ENCODE measurements around the gene MTHFD1L.

Gene MTHFD1L

GRCh38 chr6:151007922-151008321, 142.4 kb downstream of the MTHFD1L start:
- Histone ChIP-seq H3K9me3 (ENCODE audit: low read depth, low read length) (no peaks in the 10 kb centered on the region), H3K36me3 (ENCODE audit: insufficient read depth, low read length) (no peaks in the 10 kb centered on the region), H3K9ac (ENCODE audit: insufficient read length) (no peak overlapping the region), H3K4me3 (no peak overlapping the region), H3K27ac (no peak overlapping the region)
- no peak for TF ChIP-seq POLR2AphosphoS5 (IDR thresholded peaks at IDR 0.05; ENCODE audit: borderline replicate concordance, low read depth, low read length)
- TF ChIP-seq FOXP2 (optimal IDR thresholded peaks at IDR 0.05; ENCODE audit: control extremely low read depth, extremely low read length, insufficient read depth), result no peak
- TF ChIP-seq EZH2 (IDR thresholded peaks at IDR 0.05), result no peak
- DNase-seq (ENCODE audit: low read depth, low spot score), result no peak

- DNase-seq (ENCODE audit: low read depth, low spot score), result no peak
- TF ChIP-seq POLR2AphosphoS5 (IDR thresholded peaks at IDR 0.05; ENCODE audit: borderline replicate concordance, low read depth, low read length), result no peak
- TF ChIP-seq EZH2 (IDR thresholded peaks at IDR 0.05), result no peak
- TF ChIP-seq FOXP2 (optimal IDR thresholded peaks at IDR 0.05; ENCODE audit: control extremely low read depth, extremely low read length, insufficient read depth), result no peak
- H3K9me3 ChIP-seq (ENCODE audit: low read depth, low read length), result no peaks in the 10 kb centered on the region
- H3K27ac ChIP-seq, result no peak overlapping the region
- no peak overlapping the region for H3K9ac ChIP-seq (ENCODE audit: insufficient read length)
- no peaks in the 10 kb centered on the region for H3K36me3 ChIP-seq (ENCODE audit: insufficient read depth, low read length)
- H3K4me3 ChIP-seq, result no peak overlapping the region
These were observed 142.9 kb downstream of the MTHFD1L start for GRCh38 chr6:151008425-151008824.

DNA sequence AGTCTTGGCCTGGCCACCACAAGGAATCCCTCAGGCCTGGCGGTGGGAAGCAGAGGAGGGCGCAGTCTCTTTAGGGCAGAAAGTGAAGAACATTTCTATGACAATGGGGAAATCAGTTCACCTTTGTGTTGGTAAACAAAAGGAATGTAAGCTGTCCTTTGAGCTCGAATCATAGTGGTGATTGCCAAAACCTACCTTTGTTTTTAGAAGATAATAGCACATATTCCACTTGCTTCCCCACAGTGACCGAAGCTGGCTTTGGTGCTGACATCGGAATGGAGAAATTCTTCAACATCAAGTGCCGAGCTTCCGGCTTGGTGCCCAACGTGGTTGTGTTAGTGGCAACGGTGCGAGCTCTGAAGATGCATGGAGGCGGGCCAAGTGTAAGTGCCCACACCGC, 144.1 kb downstream of the MTHFD1L start:
- Histone ChIP-seq H3K9ac (ENCODE audit: insufficient read length) (no peak overlapping the region), H3K9me3 (ENCODE audit: low read depth, low read length) (no peaks in the 10 kb centered on the region), H3K4me3 (no peak overlapping the region), H3K36me3 (ENCODE audit: insufficient read depth, low read length) (peaks cover 2% of the 10 kb centered on the region; the same call in 1 of the 2 replicates), H3K27ac (no peak overlapping the region)
- DNase-seq (ENCODE audit: low read depth, low spot score), result no peak
- no peak for TF ChIP-seq EZH2 (IDR thresholded peaks at IDR 0.05)
- no peak for TF ChIP-seq POLR2AphosphoS5 (IDR thresholded peaks at IDR 0.05; ENCODE audit: borderline replicate concordance, low read depth, low read length)
- no peak for TF ChIP-seq FOXP2 (optimal IDR thresholded peaks at IDR 0.05; ENCODE audit: control extremely low read depth, extremely low read length, insufficient read depth)

GRCh38 chr6:151010071-151010470, 144.6 kb downstream of the MTHFD1L start:
- H3K9ac ChIP-seq (ENCODE audit: insufficient read length), result no peak overlapping the region
- no peak for DNase-seq (ENCODE audit: low read depth, low spot score)
- no peaks in the 10 kb centered on the region for H3K9me3 ChIP-seq (ENCODE audit: low read depth, low read length)
- H3K36me3 ChIP-seq (ENCODE audit: insufficient read depth, low read length), result peaks cover 4% of the 10 kb centered on the region; the same call in 1 of the 2 replicates
- H3K27ac ChIP-seq, result no peak overlapping the region
- TF ChIP-seq POLR2AphosphoS5 (IDR thresholded peaks at IDR 0.05; ENCODE audit: borderline replicate concordance, low read depth, low read length) (no peak), FOXP2 (optimal IDR thresholded peaks at IDR 0.05; ENCODE audit: control extremely low read depth, extremely low read length, insufficient read depth) (no peak), EZH2 (IDR thresholded peaks at IDR 0.05) (no peak)
- H3K4me3 ChIP-seq, result no peak overlapping the region

DNA sequence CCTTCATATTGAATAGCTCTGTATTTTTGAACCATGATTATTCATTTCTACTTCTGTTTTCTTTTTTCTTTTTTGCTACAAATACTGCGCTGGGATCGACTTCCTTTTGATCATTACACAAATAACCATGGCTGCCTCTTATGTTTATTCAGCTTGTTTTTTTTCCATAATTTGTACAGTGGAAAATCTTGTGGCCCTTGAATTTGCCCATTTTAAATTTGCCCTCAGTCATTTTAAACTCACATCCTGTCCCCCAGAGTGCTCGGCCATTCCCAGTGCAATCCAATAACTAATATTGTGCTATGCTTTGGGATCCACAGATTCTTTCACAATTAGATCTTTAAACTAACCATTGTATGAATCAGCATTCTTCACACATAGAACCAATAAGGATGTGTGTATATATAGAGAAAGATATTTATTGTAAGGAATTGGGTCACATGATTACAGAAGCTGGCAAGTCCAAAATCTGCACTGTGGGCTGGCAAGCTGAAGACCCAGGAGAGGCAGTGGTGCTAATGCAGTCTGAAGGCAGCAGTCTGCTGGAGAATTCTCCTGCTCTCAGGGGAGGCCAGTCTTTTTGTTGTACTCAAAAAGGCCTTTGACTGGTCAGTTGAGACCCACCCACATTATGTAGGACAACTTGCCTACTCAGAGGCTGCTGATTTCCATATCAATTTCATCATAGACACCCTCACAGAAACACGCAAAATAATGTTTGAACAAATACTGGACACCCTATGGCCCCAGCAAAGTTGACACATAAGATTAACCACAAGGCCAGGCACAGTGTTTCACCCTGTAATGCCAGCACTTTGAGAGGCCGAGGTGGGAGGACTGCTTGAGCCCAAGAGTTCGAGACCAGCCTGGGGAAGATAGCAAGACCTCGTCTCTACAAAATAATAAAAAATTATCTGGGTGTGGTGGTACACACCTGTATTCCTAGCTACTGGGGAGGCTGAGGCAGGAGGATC, 147.1 kb downstream of the MTHFD1L start:
- H3K9me3 ChIP-seq (ENCODE audit: low read depth, low read length), result no peaks in the 10 kb centered on the region
- H3K27ac ChIP-seq, result no peak overlapping the region
- H3K36me3 ChIP-seq (ENCODE audit: insufficient read depth, low read length), result peaks cover 14% of the 10 kb centered on the region; the same call in 1 of the 2 replicates
- H3K4me3 ChIP-seq, result no peak overlapping the region
- TF ChIP-seq EZH2 (IDR thresholded peaks at IDR 0.05) (no peak), POLR2AphosphoS5 (IDR thresholded peaks at IDR 0.05; ENCODE audit: borderline replicate concordance, low read depth, low read length) (no peak), FOXP2 (optimal IDR thresholded peaks at IDR 0.05; ENCODE audit: control extremely low read depth, extremely low read length, insufficient read depth) (no peak)
- H3K9ac ChIP-seq (ENCODE audit: insufficient read length), result no peak overlapping the region
- no peak for DNase-seq (ENCODE audit: low read depth, low spot score)

- Histone ChIP-seq H3K9me3 (ENCODE audit: low read depth, low read length) (no peaks in the 10 kb centered on the region), H3K27ac (no peak overlapping the region), H3K9ac (ENCODE audit: insufficient read length) (no peak overlapping the region), H3K36me3 (ENCODE audit: insufficient read depth, low read length) (peaks cover 24% of the 10 kb centered on the region; the same call in 1 of the 2 replicates), H3K4me3 (no peak overlapping the region)
- DNase-seq (ENCODE audit: low read depth, low spot score), result no peak
- no peak for TF ChIP-seq EZH2 (IDR thresholded peaks at IDR 0.05)
- no peak for TF ChIP-seq POLR2AphosphoS5 (IDR thresholded peaks at IDR 0.05; ENCODE audit: borderline replicate concordance, low read depth, low read length)
- TF ChIP-seq FOXP2 (optimal IDR thresholded peaks at IDR 0.05; ENCODE audit: control extremely low read depth, extremely low read length, insufficient read depth), result no peak
These were observed 149.1 kb downstream of the MTHFD1L start for GRCh38 chr6:151014404-151015100.

DNA sequence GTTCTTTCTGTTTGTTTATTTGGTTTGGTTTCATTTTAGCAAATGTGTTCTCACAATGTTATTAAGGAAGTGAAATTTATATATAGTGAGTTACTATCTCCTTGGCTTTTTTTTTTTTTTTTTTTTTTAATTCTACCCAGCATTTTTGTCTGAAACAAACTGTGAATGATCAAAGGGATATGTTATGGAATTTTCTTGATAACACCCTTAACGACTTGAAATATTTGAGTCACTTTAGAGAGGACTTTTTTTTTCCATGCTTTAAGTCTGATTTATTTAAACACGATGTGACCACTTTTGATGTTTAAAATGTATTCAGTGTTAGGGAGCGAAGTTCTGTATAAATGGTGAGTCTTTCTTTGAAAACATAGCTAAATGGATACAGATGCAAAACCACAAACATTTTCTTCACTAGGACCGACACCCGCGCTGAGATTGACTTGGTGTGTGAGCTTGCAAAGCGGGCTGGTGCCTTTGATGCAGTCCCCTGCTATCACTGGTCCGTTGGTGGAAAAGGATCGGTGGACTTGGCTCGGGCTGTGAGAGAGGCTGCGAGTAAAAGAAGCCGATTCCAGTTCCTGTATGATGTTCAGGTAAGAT, 149.7 kb downstream of the MTHFD1L start:
- Histone ChIP-seq H3K4me3 (no peak overlapping the region), H3K9ac (ENCODE audit: insufficient read length) (no peak overlapping the region), H3K9me3 (ENCODE audit: low read depth, low read length) (no peaks in the 10 kb centered on the region), H3K27ac (no peak overlapping the region), H3K36me3 (ENCODE audit: insufficient read depth, low read length) (peaks cover 29% of the 10 kb centered on the region; the same call in 1 of the 2 replicates)
- DNase-seq (ENCODE audit: low read depth, low spot score), result no peak
- TF ChIP-seq POLR2AphosphoS5 (IDR thresholded peaks at IDR 0.05; ENCODE audit: borderline replicate concordance, low read depth, low read length) (no peak), EZH2 (IDR thresholded peaks at IDR 0.05) (no peak), FOXP2 (optimal IDR thresholded peaks at IDR 0.05; ENCODE audit: control extremely low read depth, extremely low read length, insufficient read depth) (no peak)

GRCh38 chr6:151016107-151016506, 150.6 kb downstream of the MTHFD1L start:
- Histone ChIP-seq H3K9ac (ENCODE audit: insufficient read length) (no peak overlapping the region), H3K27ac (no peak overlapping the region), H3K9me3 (ENCODE audit: low read depth, low read length) (no peaks in the 10 kb centered on the region), H3K4me3 (no peak overlapping the region), H3K36me3 (ENCODE audit: insufficient read depth, low read length) (peaks cover 32% of the 10 kb centered on the region; the same call in 1 of the 2 replicates)
- TF ChIP-seq EZH2 (IDR thresholded peaks at IDR 0.05), result no peak
- no peak for TF ChIP-seq POLR2AphosphoS5 (IDR thresholded peaks at IDR 0.05; ENCODE audit: borderline replicate concordance, low read depth, low read length)
- no peak for TF ChIP-seq FOXP2 (optimal IDR thresholded peaks at IDR 0.05; ENCODE audit: control extremely low read depth, extremely low read length, insufficient read depth)
- DNase-seq (ENCODE audit: low read depth, low spot score), result no peak
